GM18951 (cell line): ENCODE measurements around the gene STK32C.

Source experiments
- POLR2A ChIP-seq: IDR thresholded peaks from 4 replicates; pipeline ENCODE4 v1.6.1; 2011; ENCODE audit warnings: mild to moderate bottlenecking; ENCODE audit not compliant: insufficient read length, insufficient read depth; ENCODE audit errors: extremely low read depth
- in situ Hi-C: fragments of 300-500 bp; cut with MboI; formaldehyde crosslinking; loops from one replicate; pipeline ENCODE4 v1.12.0; 2022; ENCODE audit warnings: low sequenced_read_pairs, mixed read lengths, inconsistent platforms; ENCODE audit not compliant: unreplicated experiment

Gene STK32C

GRCh38 chr10:132237396-132237795, 70.4 kb downstream of the STK32C start:
- TF ChIP-seq POLR2A, result no peak
- in situ Hi-C loops, result no loop called here

GRCh38 chr10:132236881-132237280, 70.9 kb downstream of the STK32C start:
- in situ Hi-C loops, result no loop called here
- no peak for TF ChIP-seq POLR2A

- in situ Hi-C loops, result no loop called here
- no peak for TF ChIP-seq POLR2A
Measured at GRCh38 chr10:132236161-132236560, 71.6 kb downstream of the STK32C start.

DNA sequence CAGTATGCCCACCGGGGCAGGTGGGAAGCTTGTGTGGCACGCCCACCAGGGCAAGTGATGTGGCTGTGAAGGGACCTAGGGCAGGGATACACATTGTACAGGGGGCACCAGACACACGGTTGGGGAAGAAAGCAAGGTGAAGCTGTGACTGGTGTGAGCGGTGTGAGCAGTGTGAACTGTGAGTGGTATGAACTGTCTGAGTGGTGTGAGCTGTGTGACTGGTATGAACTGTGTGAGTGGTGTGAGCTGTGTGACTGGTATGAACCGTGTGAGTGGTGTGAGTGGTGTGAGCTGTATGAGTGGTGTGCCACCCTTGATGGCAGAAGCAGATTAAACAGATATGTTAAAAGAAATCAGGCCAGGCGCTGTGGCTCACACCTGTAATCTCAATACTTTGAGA, 72.9 kb downstream of the STK32C start:
- TF ChIP-seq POLR2A, result no peak
- in situ Hi-C loops, result no loop called here

GRCh38 chr10:132233501-132234085, 74.2 kb downstream of the STK32C start:
- TF ChIP-seq POLR2A, result no peak
- in situ Hi-C loops, result no loop called here

GRCh38 chr10:132232981-132233380, 74.8 kb downstream of the STK32C start:
- TF ChIP-seq POLR2A, result no peak
- in situ Hi-C loops, result no loop called here

DNA sequence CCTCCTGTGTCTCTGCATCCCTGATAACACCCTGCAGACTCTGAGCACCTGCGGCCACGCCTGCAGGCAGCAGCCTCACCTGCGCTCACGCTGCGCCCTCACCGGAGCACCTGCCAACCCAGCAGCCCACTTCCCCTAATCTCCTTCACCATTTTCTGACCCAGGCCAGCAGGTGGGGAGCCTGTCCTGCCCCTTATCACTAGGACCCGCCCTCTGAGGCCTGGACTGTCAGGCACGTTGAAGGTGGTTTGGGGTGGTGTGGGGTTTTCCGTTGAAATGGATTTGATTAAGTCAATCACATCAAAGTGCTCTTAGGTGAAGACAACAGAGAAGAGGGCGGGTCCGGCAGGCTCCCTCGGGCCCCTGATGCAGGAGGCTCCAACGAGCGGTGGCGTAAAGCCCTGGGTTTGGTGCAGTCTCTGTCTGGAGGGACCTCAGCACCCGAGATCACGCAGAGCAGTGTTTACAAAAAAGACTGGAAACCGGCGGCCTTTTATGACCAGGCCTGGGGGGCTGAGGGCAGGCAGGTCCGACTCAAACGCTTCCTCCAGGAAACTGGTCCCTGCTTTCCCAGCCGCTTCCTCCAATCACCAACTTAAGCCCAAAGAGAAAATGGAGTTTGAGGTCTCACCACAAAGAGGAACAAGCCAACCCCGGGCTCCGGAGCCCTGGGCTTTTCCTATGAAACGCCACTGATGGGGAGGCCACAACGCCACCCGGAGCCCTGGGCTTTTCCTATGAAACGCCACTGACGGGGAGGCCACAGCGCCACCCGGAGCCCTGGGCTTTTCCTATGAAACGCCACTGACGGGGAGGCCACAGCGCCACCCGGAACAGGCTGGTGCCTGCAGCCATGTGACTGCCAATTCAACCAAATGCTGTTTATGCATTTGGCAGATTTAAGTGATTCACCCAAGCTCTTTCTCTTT, 75.5 kb downstream of the STK32C start:
- TF ChIP-seq POLR2A, result no peak
- in situ Hi-C loops, result no loop called here

- TF ChIP-seq POLR2A, result no peak
- in situ Hi-C loops, result no loop called here
Measured at GRCh38 chr10:132231656-132232022, 76.1 kb downstream of the STK32C start.

GRCh38 chr10:132230557-132231210, 77.1 kb downstream of the STK32C start:
- in situ Hi-C loops, result no loop called here

GRCh38 chr10:132229834-132230556, 77.8 kb downstream of the STK32C start:
- in situ Hi-C loops, result loop anchor here (10.0 kb wide), 1 partner anchor 135 kb away; no protein-coding TSS in a partner anchor
- TF ChIP-seq POLR2A, result peak; percentile 36

More at GRCh38 chr10:132230557-132231210, 77.1 kb downstream of the STK32C start:
- no peak for TF ChIP-seq POLR2A

- in situ Hi-C loops, result loop anchor here (10.0 kb wide), 1 partner anchor 136 kb away; no protein-coding TSS in a partner anchor
- TF ChIP-seq POLR2A, result no peak
Measured at GRCh38 chr10:132229096-132229495, 78.7 kb downstream of the STK32C start.

GRCh38 chr10:132228616-132229015, 79.1 kb downstream of the STK32C start:
- TF ChIP-seq POLR2A, result no peak
- in situ Hi-C loops, result loop anchor here (10.0 kb wide), 1 partner anchor 136 kb away; no protein-coding TSS in a partner anchor
